GM18867 (cell line): ENCODE data around the gene CKAP2L.
"Not testable (repeated sequence)": the region's sequence is repeated elsewhere in the genome, so short reads cannot be mapped to it uniquely, and the experiment has no call there.

Experiments
- ATAC-seq: cut with Tn5 transposase; IDR thresholded peaks from one replicate; pipeline ENCODE4 v1.9.1; 2021; ENCODE audit warnings: mild to moderate bottlenecking, moderate library complexity; ENCODE audit not compliant: unreplicated experiment

Gene CKAP2L

GRCh38 chr2:112712465-112712864, 51.9 kb downstream of the CKAP2L start:
- no peak for ATAC-seq

- ATAC-seq = no peak
These were observed 53.3 kb downstream of the CKAP2L start for GRCh38 chr2:112710956-112711750.

GRCh38 chr2:112709703-112710102, 54.7 kb downstream of the CKAP2L start:
- no peak for ATAC-seq

- no peak for ATAC-seq
These were observed 55.4 kb downstream of the CKAP2L start for GRCh38 chr2:112708968-112709367.

GRCh38 chr2:112706947-112707346, 57.5 kb downstream of the CKAP2L start:
- not testable (repeated sequence) for ATAC-seq

GRCh38 chr2:112706170-112706664, 58.2 kb downstream of the CKAP2L start:
- ATAC-seq = no peak

GRCh38 chr2:112705575-112705974, 58.8 kb downstream of the CKAP2L start:
- no peak for ATAC-seq

GRCh38 chr2:112703684-112704083, 60.7 kb downstream of the CKAP2L start:
- ATAC-seq = no peak

GRCh38 chr2:112701052-112701451, 63.4 kb downstream of the CKAP2L start:
- ATAC-seq = no peak

- no peak for ATAC-seq
These were observed 64.3 kb downstream of the CKAP2L start for GRCh38 chr2:112699984-112700667.

GRCh38 chr2:112698834-112699515, 65.4 kb downstream of the CKAP2L start:
- no peak for ATAC-seq

- ATAC-seq = no peak
These were observed 70.2 kb downstream of the CKAP2L start for GRCh38 chr2:112694182-112694581.

GRCh38 chr2:112693596-112693995, 70.8 kb downstream of the CKAP2L start:
- ATAC-seq = no peak

- ATAC-seq = no peak
These were observed 71.5 kb downstream of the CKAP2L start for GRCh38 chr2:112692918-112693317.

- peak; percentile 77 for ATAC-seq
These were observed 71.9 kb downstream of the CKAP2L start for GRCh38 chr2:112692495-112692911.

- no peak for ATAC-seq
These were observed 72.5 kb downstream of the CKAP2L start for GRCh38 chr2:112691881-112692281.

GRCh38 chr2:112690853-112691401, 73.5 kb downstream of the CKAP2L start:
- peak; percentile 65 for ATAC-seq

- no peak for ATAC-seq
These were observed 76.1 kb downstream of the CKAP2L start for GRCh38 chr2:112688086-112688880.

GRCh38 chr2:112687522-112687921, 76.9 kb downstream of the CKAP2L start:
- ATAC-seq = no peak
